SKM-1 treated with dmso at 0.1 percent for 144 hours (cell line): ENCODE results near the gene BPGM.

Experiments
- DNase-seq: peaks from one replicate; lab custom pipeline; 2025; ENCODE audit not compliant: unreplicated experiment; lab: John Stamatoyannopoulos, UW

BPGM gene

DNA sequence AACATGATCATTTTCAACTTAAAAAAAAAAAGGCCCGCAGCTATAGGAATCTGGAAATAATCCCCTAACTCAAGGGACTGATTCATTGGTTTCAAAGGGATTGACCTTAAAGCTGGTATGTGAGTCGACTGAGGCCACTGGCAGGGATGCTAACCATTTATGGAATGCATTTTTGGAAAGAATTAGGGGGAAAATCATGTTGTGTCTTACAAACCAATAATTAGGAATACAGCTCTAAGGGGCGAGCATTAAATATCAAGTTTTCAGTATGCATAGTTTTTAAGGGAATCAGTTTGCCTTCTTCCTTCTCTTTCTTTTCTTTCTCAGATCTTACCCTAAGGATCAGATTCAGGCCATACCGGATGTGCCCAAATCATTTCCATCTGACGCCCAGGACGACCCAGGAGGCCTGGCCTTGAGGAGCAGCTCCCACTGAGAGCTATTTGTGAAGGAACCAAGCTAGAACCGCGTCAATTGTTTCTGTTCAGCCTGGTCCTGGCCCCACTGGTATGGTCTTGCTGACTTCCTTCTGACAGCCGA lies 48.7 kb downstream of the BPGM start:
- DNase-seq, result no peak

DNA sequence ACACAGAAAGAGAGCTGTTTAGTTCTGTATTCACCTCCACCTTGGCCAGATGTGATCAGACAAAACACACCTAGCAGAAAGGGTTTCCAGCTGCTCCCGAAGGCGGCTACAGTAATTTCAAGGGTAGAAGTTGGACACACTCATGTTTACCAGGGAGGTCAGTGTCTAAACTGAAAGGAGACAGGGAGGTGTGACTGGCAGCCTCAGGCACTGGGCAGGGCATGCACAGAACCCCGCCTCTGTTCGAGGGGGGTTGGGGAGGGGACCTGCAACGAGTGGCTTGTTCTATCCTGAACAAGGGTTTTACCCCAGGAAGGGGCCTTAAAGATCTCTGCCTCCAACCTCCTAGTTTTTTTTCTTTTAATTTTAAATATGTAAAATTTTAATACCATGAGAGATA lies 49.6 kb downstream of the BPGM start:
- DNase-seq, result no peak

DNA sequence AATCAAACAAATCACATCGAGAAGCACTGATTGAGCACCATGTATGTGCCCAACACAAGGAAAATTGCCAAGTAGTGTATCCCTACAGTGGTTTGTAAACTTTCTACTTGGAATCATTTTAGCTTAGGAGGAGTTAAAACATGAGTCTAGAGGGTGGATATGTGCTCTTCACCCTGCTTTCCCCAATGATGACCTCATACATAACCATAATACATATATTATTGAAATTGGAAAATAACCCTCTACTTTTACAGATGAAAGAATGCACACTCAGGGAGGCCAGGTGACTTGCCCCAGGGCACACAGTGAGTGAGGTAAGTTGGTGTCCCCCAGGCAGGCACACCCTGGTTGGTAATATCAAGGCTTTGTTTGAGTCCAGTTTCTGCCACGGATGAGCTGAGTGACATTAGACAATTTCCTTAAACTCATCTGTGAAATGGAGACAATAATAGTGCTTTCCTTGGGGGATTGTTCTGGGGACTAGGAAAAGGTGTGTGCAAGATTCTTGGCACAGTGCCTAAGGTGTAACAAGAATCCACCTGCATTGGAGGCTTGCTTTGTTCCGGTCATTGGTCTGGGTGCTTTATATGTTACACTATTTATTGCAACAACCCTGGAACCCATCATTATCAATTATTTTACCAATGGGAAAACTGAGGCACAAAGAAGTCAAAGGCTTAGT lies 50.7 kb downstream of the BPGM start:
- DNase-seq, result no peak

DNA sequence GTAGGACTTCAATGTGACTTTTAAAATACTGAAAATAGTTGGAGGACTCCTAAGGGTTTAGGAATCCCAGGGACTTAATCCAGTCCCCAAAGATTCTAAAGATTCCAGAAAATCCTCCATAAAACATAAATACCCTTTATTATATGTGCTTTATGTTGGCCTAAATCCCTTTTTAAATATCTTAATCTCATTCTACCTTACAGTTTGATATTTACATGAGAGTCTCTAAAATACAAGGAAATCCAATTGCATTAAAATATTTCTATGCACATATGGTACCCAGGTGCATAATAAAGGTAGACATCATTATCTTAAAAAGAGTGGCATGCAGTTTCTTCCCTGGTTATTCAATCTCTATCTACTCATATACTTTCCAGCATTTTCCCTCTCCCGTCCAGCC lies 51.8 kb downstream of the BPGM start:
- DNase-seq, result no peak

DNA sequence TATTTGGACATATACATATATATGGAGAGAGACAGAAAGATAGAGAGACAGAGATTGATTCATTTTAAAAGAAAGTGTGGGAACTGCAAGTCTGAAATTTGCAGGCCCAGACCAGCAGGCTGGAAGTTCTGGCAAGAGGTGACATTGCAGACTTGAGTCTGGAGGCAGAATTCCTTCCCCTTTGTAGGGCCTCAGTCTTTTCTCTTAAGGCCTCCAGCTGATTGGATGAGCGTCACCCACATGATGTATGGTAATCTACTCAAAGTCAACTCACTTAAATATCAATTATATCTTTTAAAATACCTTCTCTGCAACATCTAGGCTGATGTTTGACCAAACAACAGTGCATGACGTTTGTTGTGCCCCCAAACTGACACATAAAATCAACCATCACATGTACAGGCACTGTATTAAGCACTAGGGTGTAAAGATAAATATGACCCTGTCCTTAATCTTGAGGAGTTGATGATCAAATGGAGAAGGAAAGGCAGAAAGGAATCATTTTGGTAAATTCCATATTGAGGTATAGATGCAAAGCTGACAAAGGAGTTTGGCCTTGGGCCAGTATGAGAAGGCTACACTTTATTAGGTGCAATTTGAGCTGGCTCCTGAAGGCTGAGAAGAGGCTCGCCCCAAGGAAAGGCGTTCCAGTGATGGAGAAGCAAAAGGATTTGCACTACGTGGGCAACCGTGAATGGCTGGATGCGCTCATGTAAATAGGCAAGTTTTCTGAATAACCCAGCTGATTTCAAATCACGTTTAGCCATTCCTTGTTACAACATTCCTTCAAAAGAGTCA lies 52.6 kb downstream of the BPGM start:
- DNase-seq, result no peak

DNA sequence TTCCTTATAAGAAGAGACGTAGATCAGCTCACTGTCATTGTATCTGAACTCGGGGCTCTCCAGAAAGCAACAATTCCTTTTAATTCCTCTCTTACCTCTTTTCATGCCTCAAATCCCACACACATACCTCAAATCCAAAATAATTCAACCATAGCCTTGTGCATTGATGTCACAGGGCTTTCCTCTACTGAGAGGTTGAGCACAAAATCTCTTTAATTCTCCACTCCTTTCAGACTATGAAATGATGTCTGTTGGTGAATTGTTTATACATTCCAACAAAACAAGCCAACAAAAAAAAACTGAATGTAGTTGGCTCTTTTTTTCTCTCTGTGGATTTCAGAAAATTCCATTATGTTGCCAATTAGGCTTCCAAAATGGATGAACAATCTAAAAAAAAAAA lies 53.2 kb downstream of the BPGM start:
- no peak for DNase-seq

DNA sequence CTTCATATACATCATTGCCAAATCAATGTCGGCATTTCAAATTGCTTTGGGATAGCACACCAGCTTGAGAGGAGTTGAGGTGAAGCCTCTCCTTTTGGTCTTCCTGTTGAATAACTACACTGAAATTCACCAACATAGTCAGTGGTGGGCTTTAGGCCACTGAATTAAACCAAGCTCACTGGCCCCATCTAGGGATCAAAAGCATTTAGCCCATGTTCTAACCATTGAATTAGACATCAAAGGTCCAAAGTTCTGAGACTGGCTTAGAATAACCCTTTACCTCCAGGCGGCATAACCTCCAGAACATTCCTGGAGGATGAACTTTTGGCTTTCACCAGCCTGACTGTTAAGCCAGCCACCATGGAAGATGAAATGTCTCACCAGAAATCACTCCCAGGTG lies 54.6 kb downstream of the BPGM start:
- DNase-seq, result no peak

DNA sequence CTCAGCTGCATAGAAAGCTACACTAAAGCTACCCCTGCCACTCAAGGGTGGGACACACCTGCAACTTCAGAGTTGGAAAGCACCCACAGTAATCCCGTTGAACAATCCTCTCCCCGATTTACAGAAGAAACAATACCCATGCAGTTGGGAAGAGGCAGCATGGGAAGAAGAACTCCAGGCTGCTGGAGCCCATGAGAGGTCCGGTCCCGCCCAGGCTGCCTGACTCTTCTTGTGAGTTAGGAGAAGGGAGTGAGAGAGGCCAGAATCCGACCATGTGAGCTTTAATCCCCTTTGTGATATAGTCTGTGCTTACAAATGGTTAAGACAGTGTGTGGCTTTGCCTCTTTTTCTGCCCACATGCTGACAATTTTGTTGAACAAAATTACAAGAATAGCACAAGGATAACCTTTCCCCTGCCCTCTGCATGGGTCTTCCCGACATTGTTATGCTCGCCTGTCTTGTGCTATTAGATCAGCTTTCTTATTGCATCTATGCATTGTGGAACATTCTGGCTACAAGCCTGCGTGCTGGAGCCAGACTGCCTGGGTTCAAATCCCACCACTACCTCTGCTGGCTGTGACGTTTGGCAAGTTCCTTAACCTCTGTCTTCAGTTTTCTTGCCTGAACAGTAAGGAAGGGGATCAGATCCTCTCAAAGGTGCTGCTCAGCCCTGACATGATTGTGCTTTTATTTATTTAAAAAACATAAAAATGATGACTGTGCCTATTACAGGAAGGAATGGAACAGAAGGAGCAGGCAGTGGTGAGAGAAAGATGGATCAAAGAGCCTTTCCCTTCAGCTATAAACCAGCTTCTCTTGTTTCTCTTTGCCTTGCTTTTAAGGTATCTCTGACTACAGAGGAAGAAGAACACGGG lies 56.0 kb downstream of the BPGM start:
- DNase-seq, result no peak

DNA sequence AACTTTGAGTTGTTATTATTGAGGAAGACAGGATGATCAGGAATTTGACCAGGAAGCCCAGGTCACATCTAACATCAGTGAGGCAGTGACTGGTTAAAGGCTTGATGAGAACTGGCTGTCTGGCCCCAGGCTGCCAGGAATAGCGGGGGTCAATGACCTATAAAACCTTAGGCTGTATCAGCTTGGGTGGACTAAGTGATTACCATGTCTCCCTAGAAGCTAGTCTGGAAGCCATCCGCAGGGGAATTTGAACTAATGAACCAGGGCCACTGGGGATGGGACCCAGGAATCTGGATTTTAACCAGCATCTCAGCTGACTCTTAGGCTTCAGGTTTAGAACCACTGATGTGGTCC lies 56.6 kb downstream of the BPGM start:
- no peak for DNase-seq

DNA sequence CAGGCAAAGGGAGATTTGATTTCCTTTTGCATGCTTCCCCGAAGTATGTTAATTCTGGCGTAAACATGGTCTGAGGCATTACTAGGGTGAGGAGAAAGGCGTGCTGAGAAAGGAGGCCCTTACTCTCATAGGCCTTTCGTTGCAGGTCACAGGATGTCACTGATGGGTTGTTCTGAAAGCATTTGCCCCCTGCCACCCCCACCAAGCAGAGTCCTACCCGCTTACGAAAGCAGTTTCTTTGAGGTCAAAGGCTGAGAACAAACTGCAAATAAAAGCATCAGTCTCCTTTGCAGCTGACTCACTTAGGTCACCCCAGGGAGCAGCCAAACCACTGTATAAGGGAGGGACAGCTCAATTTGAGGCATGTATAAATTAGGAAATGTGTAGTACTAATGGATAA lies 57.1 kb downstream of the BPGM start:
- DNase-seq, result no peak

DNA sequence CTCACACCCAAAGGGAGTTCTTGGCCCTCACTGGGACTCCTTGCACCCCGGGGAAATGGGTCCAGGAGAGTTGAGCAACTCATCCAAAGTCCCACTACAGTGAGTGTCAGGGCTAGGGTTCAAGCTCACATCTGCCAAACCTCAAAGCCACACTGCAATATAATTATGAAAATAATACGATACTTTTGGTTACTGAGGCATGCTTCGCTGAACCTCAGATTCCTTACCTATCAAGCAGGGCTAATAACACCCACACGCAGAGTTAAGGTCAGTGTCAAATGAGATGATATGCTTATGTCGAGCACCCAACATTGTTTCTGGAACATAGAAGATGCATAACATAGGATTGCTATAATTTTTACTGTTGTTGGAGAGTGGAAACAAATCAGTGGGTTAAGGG lies 58.2 kb downstream of the BPGM start:
- no peak for DNase-seq

DNA sequence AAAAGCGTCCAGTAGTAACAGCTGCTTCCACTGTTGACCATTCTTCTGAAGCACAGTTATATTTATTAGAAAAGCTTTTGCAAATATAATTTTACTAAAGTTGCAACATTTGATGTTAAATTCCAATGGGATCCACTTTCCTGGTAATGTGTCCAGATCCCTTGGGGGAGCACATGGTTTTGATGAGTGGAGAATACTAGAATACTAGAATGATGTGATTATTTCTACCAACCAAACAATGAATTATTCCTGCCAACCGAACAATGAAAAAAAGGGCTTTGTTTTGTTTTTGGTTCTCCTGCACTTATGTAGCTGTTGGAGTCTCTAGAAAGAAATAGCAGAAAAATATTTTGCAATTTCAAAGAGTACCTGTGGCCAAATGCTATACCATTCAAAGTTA lies 59.1 kb downstream of the BPGM start:
- no peak for DNase-seq

DNA sequence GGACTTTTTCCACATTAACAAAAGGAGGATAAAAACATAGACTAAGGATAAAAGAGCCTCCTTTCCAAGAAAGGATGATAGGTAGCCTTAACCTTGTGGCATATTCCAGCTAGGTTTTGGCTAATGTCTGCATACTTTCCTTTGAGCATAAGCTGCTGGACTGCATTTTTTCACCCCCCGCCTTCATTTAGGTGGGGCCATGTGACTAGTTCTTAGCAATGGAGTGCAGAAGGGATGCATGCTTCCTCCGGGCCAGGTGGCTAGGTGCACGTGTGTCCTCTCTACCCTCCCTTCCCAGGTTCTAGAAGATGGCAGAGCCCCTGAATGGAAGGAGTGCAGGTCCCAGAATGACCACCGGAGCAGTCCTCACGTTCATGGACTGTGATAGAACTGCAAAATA lies 59.8 kb downstream of the BPGM start:
- no peak for DNase-seq

DNA sequence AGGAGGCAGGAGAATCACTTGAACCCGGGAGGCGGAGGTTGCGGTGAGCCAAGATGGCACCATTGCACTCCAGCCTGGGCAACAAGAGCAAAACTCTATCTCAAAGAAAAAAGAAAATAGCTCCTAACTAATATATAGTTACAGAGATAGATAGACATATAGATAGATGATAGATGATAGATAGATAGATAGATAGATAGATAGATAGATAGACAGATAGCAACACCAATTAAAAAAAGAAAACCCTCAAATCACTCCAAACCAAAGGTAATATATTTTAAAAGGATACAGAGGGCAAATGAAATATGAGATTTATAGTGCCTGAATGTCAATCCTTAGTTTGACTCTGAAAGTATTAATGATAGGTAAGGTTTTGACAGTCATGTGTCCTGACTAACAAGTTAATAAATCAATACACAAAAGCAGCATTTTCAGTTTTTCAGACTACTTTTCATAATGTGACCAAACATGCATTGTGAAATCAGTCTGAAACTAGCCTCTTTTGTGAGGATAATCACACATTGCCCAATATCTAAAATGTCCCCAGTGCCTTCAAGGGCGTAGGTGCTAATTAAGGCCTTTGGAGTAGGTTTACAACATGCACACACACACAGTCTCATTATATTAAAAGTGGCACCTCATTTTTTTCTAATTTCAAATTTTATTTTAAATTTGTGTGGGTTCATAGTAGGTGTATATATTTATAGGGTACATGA lies 61.2 kb downstream of the BPGM start:
- peak; percentile 37 for DNase-seq

DNA sequence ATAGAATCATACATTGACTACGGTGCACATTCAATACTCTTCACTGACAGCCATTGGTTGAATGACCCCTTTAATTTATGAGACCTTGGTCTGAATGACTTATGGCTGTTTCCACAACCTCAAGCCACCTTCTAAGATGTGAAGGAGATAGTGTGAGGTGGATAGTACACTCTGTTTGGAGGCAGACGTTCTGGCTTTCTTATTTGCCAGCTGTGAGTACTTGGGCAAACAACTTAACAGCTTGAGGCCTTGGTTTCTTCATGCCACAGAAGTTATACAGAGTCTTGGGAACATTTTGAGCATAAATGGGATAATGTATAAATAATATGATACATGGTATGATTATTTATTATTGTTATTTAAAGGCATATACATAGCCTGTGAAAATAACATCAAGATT lies 62.0 kb downstream of the BPGM start:
- no peak for DNase-seq

DNA sequence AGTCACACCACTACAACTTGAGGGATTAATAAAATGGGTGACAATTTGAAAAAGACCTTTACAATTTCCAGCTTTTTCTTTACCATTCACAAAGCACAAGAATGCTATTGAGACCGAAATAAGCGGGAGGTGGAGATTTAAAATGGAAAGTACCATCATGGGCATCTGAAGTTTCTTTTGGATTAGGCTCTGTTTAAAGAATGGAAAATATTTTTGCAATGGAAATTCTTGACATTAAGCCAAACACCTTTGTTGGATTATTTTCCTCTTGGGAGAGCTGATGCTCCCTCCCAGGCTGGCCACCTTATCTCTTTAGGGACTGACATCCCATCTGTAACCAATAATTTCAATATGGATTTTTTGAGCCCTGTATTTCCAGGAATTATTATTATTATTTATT lies 62.5 kb downstream of the BPGM start:
- no peak for DNase-seq

DNA sequence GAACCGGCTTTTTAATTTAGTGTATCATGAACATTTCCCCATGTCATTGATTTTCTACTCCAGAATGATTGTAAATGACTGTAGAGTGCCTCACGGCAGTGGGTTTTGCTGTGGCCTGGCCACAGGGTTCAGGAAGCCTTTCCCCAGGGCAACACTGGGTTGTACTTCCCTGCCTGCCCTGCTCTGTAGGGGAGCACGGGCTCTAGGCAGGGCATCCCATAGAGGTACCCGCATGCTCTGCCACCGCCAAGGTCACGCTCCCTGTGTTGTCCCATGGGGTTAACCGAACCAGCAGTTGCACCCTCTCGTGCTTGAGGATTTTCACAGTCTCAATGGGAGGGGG lies 63.8 kb downstream of the BPGM start:
- DNase-seq, result no peak

DNA sequence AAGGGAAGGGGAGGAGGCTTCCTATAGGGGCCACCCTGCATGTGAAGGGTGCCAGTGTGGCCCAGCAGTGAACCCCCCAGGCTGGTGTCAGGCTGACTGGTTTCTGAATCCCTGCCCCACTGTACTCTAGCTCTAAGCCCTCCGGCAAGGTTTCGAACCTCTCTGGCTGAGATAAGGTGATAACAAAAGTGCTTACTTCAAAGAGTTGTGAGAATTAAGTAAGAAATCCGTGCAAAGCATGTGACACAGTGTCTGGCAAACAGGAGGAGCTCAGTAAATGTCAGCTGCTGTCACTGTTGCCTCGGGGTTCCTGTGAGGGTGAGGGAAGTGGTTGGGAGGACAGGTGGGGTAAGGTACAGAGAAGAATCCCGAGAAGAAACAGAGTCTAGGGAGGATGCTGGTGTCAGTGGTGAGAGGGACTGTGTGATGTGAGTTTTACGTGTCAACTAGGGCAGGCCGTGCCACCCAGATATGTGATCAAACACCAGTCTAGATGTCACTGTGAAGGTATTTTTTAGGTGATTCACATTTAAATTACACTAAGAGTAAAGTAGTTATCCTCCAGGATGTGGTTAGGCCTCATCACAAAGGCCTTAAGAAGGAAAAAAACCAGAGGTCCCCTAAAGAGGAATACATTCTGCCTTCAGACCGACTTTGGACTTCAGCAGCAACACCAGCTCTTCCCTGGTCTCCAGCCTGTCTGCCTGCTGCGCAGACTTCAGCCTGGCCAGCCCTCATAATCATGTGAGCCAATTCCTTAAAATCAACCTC lies 64.4 kb downstream of the BPGM start:
- no peak for DNase-seq

DNA sequence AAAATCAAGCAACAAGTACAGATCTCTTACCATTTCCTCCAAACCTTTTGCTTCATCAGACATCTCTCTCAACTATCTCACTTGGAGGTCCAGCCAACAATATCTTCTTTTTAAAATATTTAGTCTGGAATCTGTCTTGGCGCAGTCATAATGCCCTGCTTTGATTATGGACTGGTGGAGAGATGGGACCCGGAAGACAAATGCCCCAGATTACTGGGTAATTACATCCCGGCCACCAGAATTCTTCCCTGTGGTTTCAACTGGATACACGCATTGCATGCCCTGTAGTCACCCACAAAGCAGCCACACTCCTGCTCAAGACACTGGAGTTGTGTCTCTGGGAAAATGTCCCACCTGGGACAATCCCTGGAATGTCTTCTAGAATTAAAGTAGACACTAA lies 65.5 kb downstream of the BPGM start:
- no peak for DNase-seq

DNA sequence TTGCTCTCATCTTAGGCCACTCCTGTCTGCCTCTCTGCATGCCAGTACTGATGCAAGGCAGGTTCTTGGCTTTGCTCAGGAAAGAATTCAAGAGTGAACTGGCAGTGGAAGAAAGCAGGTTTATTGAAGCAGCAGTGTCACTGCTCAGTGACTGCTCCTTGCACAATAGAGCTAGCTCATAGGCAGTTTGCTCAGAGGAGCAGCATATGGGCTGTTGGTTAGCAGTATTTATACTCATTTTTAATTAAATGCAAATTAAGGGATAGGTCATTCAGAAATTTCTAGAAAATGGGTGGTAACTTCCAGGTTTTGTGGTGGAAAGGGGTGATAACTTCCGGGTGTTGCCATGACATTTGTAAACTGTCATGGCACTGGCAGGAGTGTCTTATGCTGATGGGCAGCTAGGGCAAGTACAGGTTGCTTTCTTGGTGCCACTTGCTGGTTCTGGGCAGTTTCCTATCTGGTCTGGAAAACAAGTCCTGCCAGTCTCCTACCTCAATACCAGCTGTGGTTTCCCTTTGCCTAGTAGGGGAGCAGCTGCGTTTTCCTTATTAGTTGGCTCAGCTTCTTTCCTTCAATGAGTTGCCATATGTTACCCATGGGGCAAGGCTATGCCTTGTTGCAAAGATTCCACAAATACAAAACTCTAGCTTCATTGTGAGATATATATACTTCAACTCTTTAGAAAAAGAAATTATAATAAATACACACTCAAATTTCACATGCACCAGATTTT lies 68.0 kb downstream of the BPGM start:
- no peak for DNase-seq
